ENCODE results near the gene RPSA.

Gene RPSA

GRCh38 chr3:39388153-39388552, 18.4 kb upstream of the RPSA start:
- H3K36me3 ChIP-seq (ENCODE audit: control insufficient read depth in 2 of 2, insufficient read depth in 2 of 2, low read length in 2 of 2) = peaks cover 23 to 34% of the 10 kb centered on the region in 2 donors
- H3K27me3 ChIP-seq (ENCODE audit: control insufficient read depth in 2 of 2, insufficient read depth in 2 of 2, low read length in 2 of 2) = no peaks in the 10 kb centered on the region
- peaks cover 23 to 46% of the 10 kb centered on the region in 2 donors for H3K4me1 ChIP-seq (ENCODE audit: control insufficient read depth in 2 of 2, insufficient read depth in 2 of 2, low read length in 2 of 2)
- H3K9ac ChIP-seq (ENCODE audit: low read depth in 1 of 2, low read length in 2 of 2) = no peak overlapping the region
- no peaks in the 10 kb centered on the region for H3K9me3 ChIP-seq (ENCODE audit: control insufficient read depth in 2 of 2, low read length in 2 of 2)
- no peak overlapping the region for H3K27ac ChIP-seq (ENCODE audit: low read depth in 2 of 2, low read length in 2 of 2)
- no peak overlapping the region for H3K4me3 ChIP-seq (ENCODE audit: low read length in 2 of 2)

DNA sequence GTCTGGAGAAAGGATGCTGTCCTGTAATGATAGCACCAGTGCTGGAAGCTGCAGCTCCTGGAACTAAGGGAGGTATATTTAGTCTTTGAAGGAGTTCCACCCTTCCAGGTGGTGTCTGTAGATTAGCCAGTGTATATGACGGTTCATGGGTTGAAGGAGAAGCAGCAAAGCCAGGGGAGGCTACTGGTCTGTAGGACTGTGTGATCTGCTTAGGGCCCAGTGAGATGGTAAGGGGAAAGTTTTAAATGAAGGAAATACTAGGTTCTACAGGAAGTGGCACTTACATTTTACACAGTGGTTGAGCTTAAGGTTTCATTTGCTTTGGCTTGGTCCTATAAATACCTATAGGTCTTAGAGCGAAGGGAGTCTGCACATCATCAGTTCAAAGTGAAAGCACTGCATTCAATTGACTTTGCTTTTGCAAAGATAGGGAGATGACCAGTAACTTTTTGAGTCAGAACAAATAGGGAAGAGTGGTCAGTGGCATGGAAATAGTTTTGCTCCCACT, 17.7 kb upstream of the RPSA start:
- H3K9ac ChIP-seq (ENCODE audit: low read depth in 1 of 2, low read length in 2 of 2) = no peak overlapping the region
- peaks cover 23 to 46% of the 10 kb centered on the region in 2 donors for H3K4me1 ChIP-seq (ENCODE audit: control insufficient read depth in 2 of 2, insufficient read depth in 2 of 2, low read length in 2 of 2)
- no peaks in the 10 kb centered on the region for H3K9me3 ChIP-seq (ENCODE audit: control insufficient read depth in 2 of 2, low read length in 2 of 2)
- H3K4me3 ChIP-seq (ENCODE audit: low read length in 2 of 2) = no peak overlapping the region
- no peak overlapping the region for H3K27ac ChIP-seq (ENCODE audit: low read depth in 2 of 2, low read length in 2 of 2)
- peaks cover 29 to 39% of the 10 kb centered on the region in 2 donors for H3K36me3 ChIP-seq (ENCODE audit: control insufficient read depth in 2 of 2, insufficient read depth in 2 of 2, low read length in 2 of 2)
- H3K27me3 ChIP-seq (ENCODE audit: control insufficient read depth in 2 of 2, insufficient read depth in 2 of 2, low read length in 2 of 2) = no peaks in the 10 kb centered on the region

GRCh38 chr3:39390181-39390580, 16.3 kb upstream of the RPSA start:
- Histone ChIP-seq H3K36me3 (ENCODE audit: control insufficient read depth in 2 of 2, insufficient read depth in 2 of 2, low read length in 2 of 2) (peaks cover 41 to 50% of the 10 kb centered on the region in 2 donors), H3K4me1 (ENCODE audit: control insufficient read depth in 2 of 2, insufficient read depth in 2 of 2, low read length in 2 of 2) (peaks cover 16 to 37% of the 10 kb centered on the region in 2 donors), H3K4me3 (ENCODE audit: low read length in 2 of 2) (no peak overlapping the region), H3K27me3 (ENCODE audit: control insufficient read depth in 2 of 2, insufficient read depth in 2 of 2, low read length in 2 of 2) (no peaks in the 10 kb centered on the region), H3K9me3 (ENCODE audit: control insufficient read depth in 2 of 2, low read length in 2 of 2) (no peaks in the 10 kb centered on the region), H3K27ac (ENCODE audit: low read depth in 2 of 2, low read length in 2 of 2) (no peak overlapping the region), H3K9ac (ENCODE audit: low read depth in 1 of 2, low read length in 2 of 2) (no peak overlapping the region)

DNA sequence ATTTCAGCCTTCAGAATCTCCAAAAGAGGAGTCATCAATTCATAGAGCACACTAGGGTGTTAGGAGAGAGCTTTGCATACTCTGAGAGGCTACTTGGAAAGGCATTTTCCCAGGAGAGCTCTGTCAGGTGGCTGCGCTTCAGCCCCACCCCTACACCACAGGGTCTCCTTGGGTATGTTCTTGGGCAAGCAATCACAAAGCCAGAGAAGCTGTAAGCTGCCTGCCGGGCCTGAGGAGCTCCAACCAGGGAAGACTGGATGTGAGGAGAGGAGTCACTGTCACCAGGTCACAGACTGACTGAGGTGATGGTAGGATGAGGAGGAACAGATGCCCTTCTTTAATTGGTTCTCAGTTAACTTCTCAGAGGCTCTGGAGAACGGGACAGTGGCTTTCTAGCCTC, 9.8 kb upstream of the RPSA start:
- no peak overlapping the region for H3K9ac ChIP-seq (ENCODE audit: low read depth in 1 of 2, low read length in 2 of 2)
- H3K9me3 ChIP-seq (ENCODE audit: control insufficient read depth in 2 of 2, low read length in 2 of 2) = no peaks in the 10 kb centered on the region
- H3K27me3 ChIP-seq (ENCODE audit: control insufficient read depth in 2 of 2, insufficient read depth in 2 of 2, low read length in 2 of 2) = no peaks in the 10 kb centered on the region
- H3K36me3 ChIP-seq (ENCODE audit: control insufficient read depth in 2 of 2, insufficient read depth in 2 of 2, low read length in 2 of 2) = peaks cover 47 to 63% of the 10 kb centered on the region in 2 donors
- H3K4me1 ChIP-seq (ENCODE audit: control insufficient read depth in 2 of 2, insufficient read depth in 2 of 2, low read length in 2 of 2) = peaks cover 3% of the 10 kb centered on the region in 2 donors
- no peak overlapping the region for H3K4me3 ChIP-seq (ENCODE audit: low read length in 2 of 2)
- no peak overlapping the region for H3K27ac ChIP-seq (ENCODE audit: low read depth in 2 of 2, low read length in 2 of 2)

DNA sequence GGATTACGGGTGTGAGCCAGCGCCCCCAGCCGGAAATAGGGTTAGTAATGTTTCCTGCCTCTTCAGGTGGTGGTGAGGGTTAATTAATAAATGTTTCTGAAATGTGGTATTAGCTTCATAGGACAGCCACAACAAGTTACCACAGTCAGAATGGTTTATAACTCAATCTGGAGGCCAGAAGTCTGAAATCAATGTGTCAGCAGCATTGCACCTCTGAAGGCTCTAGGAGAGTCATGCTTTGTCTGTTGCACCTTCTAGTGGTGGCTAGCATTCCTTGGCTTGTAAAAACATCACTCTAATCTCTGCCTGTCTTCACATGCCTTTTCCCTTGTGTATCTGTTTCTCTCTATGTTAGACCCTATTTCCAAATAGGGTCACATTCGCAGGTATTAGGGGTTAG, 7.8 kb upstream of the RPSA start:
- Histone ChIP-seq H3K9ac (ENCODE audit: low read depth in 1 of 2, low read length in 2 of 2) (no peak overlapping the region), H3K27me3 (ENCODE audit: control insufficient read depth in 2 of 2, insufficient read depth in 2 of 2, low read length in 2 of 2) (no peaks in the 10 kb centered on the region), H3K27ac (ENCODE audit: low read depth in 2 of 2, low read length in 2 of 2) (no peak overlapping the region), H3K36me3 (ENCODE audit: control insufficient read depth in 2 of 2, insufficient read depth in 2 of 2, low read length in 2 of 2) (peaks cover 34 to 46% of the 10 kb centered on the region in 2 donors), H3K9me3 (ENCODE audit: control insufficient read depth in 2 of 2, low read length in 2 of 2) (no peaks in the 10 kb centered on the region), H3K4me3 (ENCODE audit: low read length in 2 of 2) (no peak overlapping the region), H3K4me1 (ENCODE audit: control insufficient read depth in 2 of 2, insufficient read depth in 2 of 2, low read length in 2 of 2) (no peaks in the 10 kb centered on the region)

GRCh38 chr3:39401983-39402382, 4.5 kb upstream of the RPSA start:
- no peak overlapping the region for H3K4me3 ChIP-seq (ENCODE audit: low read length in 2 of 2)
- H3K27ac ChIP-seq (ENCODE audit: low read depth in 2 of 2, low read length in 2 of 2) = no peak overlapping the region
- no peaks in the 10 kb centered on the region for H3K9me3 ChIP-seq (ENCODE audit: control insufficient read depth in 2 of 2, low read length in 2 of 2)
- no peaks in the 10 kb centered on the region for H3K27me3 ChIP-seq (ENCODE audit: control insufficient read depth in 2 of 2, insufficient read depth in 2 of 2, low read length in 2 of 2)
- peaks cover under 1 to 3% of the 10 kb centered on the region in 2 donors for H3K4me1 ChIP-seq (ENCODE audit: control insufficient read depth in 2 of 2, insufficient read depth in 2 of 2, low read length in 2 of 2)
- no peak overlapping the region for H3K9ac ChIP-seq (ENCODE audit: low read depth in 1 of 2, low read length in 2 of 2)
- peaks cover 13 to 19% of the 10 kb centered on the region in 2 donors for H3K36me3 ChIP-seq (ENCODE audit: control insufficient read depth in 2 of 2, insufficient read depth in 2 of 2, low read length in 2 of 2)

GRCh38 chr3:39404943-39405686, 1.4 kb upstream of the RPSA start:
- Histone ChIP-seq H3K4me3 (ENCODE audit: low read length in 2 of 2) (no peak overlapping the region), H3K27ac (ENCODE audit: low read depth in 2 of 2, low read length in 2 of 2) (no peak overlapping the region), H3K9ac (ENCODE audit: low read depth in 1 of 2, low read length in 2 of 2) (no peak overlapping the region), H3K9me3 (ENCODE audit: control insufficient read depth in 2 of 2, low read length in 2 of 2) (no peaks in the 10 kb centered on the region), H3K27me3 (ENCODE audit: control insufficient read depth in 2 of 2, insufficient read depth in 2 of 2, low read length in 2 of 2) (no peaks in the 10 kb centered on the region), H3K36me3 (ENCODE audit: control insufficient read depth in 2 of 2, insufficient read depth in 2 of 2, low read length in 2 of 2) (peaks cover 10 to 21% of the 10 kb centered on the region in 2 donors), H3K4me1 (ENCODE audit: control insufficient read depth in 2 of 2, insufficient read depth in 2 of 2, low read length in 2 of 2) (peaks cover 14 to 18% of the 10 kb centered on the region in 2 donors)

DNA sequence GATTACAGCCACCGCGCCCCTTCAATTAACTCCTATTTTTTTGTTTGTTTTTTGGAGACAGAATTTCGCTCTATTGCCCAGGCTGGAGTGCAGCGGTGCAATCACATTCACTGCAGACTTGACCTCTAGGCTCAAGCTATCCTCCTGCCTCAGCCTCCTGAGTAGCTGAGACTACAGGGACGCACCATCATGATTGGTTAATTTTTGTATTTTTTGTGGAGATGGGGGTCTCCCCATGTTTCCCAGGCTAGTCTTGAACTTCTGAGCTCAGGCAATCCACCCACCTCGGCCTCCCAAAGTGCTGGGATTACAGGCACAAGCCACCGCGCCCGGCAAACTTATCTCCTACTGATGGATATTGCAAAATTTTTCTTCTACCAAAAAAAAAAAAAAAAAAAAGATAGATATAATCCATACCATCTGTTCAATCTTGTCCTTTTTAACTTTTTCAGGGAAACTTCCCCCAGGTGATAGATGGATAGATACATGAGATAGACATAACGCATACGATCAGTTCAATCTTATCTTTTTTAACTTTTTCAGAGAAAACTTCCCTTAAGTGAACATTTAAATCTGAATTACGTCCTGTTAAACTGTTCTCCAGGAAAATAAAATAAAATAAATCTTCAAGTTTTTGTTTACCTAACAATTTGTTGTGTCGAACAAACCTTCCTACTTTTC, 693 bp upstream of the RPSA start:
- peaks cover 15 to 26% of the 10 kb centered on the region in 2 donors for H3K36me3 ChIP-seq (ENCODE audit: control insufficient read depth in 2 of 2, insufficient read depth in 2 of 2, low read length in 2 of 2)
- H3K9me3 ChIP-seq (ENCODE audit: control insufficient read depth in 2 of 2, low read length in 2 of 2) = no peaks in the 10 kb centered on the region
- no peaks in the 10 kb centered on the region for H3K27me3 ChIP-seq (ENCODE audit: control insufficient read depth in 2 of 2, insufficient read depth in 2 of 2, low read length in 2 of 2)
- peak overlapping the region; percentile 95 to 97 for H3K4me3 ChIP-seq (ENCODE audit: low read length in 2 of 2)
- H3K4me1 ChIP-seq (ENCODE audit: control insufficient read depth in 2 of 2, insufficient read depth in 2 of 2, low read length in 2 of 2) = peaks cover 14 to 18% of the 10 kb centered on the region in 2 donors
- H3K9ac ChIP-seq (ENCODE audit: low read depth in 1 of 2, low read length in 2 of 2) = peak overlapping the region; percentile 63 to 89
- peak overlapping the region; percentile 79 to 89 for H3K27ac ChIP-seq (ENCODE audit: low read depth in 2 of 2, low read length in 2 of 2)

GRCh38 chr3:39407259-39407629, 724 bp downstream of the RPSA start:
- Histone ChIP-seq H3K4me1 (ENCODE audit: control insufficient read depth in 2 of 2, insufficient read depth in 2 of 2, low read length in 2 of 2) (peaks cover 14 to 18% of the 10 kb centered on the region in 2 donors), H3K4me3 (ENCODE audit: low read length in 2 of 2) (peak overlapping the region; percentile 95 to 97)

More at GRCh38 chr3:39407259-39407629, 724 bp downstream of the RPSA start:
- Histone ChIP-seq H3K9me3 (ENCODE audit: control insufficient read depth in 2 of 2, low read length in 2 of 2) (no peaks in the 10 kb centered on the region), H3K36me3 (ENCODE audit: control insufficient read depth in 2 of 2, insufficient read depth in 2 of 2, low read length in 2 of 2) (peaks cover 29 to 40% of the 10 kb centered on the region in 2 donors), H3K27ac (ENCODE audit: low read depth in 2 of 2, low read length in 2 of 2) (peak overlapping the region; percentile 86 to 89), H3K9ac (ENCODE audit: low read depth in 1 of 2, low read length in 2 of 2) (peak overlapping the region; percentile 89 to 96), H3K27me3 (ENCODE audit: control insufficient read depth in 2 of 2, insufficient read depth in 2 of 2, low read length in 2 of 2) (no peaks in the 10 kb centered on the region)
